Kidney epithelial cell (primary cell): Measurements from ENCODE around the gene KRT2. TPM values are rescaled to one million over a fixed set of nuclear protein-coding genes. Genes with fewer than 3 reads are reported as not detected.

ENCODE experiments used
- DNase-seq: peaks from one replicate; pipeline ENCODE4 v3.0.0-alpha.2; 2010; ENCODE audit warnings: low read depth
- H3K27me3 ChIP-seq: 2 replicates; pipeline ENCODE4 v1.6.0; 2011; ENCODE audit warnings: low read length; ENCODE audit not compliant: control insufficient read depth, insufficient read depth
- H3K36me3 ChIP-seq: 2 replicates; pipeline ENCODE4 v1.5.1; 2011; ENCODE audit warnings: low read length; ENCODE audit not compliant: control insufficient read depth, insufficient read depth
- H3K4me3 ChIP-seq: 2 replicates; pipeline ENCODE4 v1.5.1; 2011; ENCODE audit warnings: low read depth, mild to moderate bottlenecking, control low read depth, low read length
- total RNA-seq: library from RNA; depleted of rRNA; stranded (reverse); fragments of >200 nt; gene quantifications from 2 replicates; pipeline ENCODE4 v1.2.3, GENCODE V29; 2015
- TF ChIP-seq, protein P1 (sequence below): IDR thresholded peaks from 2 replicates; pipeline ENCODE4 v1.5.1; 2011; ENCODE audit warnings: mild to moderate bottlenecking, moderate library complexity, low read length, control low read depth, inconsistent platforms; ENCODE audit not compliant: insufficient read depth, poor library complexity, severe bottlenecking

Gene KRT2
- total RNA-seq, 1 donor from 2014 or later = not detected

GRCh38 chr12:52645120-52645761 lies 6.8 kb downstream of the KRT2 start:
- TF ChIP-seq, protein P1, sequence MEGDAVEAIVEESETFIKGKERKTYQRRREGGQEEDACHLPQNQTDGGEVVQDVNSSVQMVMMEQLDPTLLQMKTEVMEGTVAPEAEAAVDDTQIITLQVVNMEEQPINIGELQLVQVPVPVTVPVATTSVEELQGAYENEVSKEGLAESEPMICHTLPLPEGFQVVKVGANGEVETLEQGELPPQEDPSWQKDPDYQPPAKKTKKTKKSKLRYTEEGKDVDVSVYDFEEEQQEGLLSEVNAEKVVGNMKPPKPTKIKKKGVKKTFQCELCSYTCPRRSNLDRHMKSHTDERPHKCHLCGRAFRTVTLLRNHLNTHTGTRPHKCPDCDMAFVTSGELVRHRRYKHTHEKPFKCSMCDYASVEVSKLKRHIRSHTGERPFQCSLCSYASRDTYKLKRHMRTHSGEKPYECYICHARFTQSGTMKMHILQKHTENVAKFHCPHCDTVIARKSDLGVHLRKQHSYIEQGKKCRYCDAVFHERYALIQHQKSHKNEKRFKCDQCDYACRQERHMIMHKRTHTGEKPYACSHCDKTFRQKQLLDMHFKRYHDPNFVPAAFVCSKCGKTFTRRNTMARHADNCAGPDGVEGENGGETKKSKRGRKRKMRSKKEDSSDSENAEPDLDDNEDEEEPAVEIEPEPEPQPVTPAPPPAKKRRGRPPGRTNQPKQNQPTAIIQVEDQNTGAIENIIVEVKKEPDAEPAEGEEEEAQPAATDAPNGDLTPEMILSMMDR = no peak
- no peak for DNase-seq
- H3K36me3 ChIP-seq = no peaks in the 10 kb centered on the region
- H3K4me3 ChIP-seq = no peak overlapping the region
- H3K27me3 ChIP-seq = no peaks in the 10 kb centered on the region

GRCh38 chr12:52644078-52644415 lies 8.0 kb downstream of the KRT2 start:
- no peak overlapping the region for H3K4me3 ChIP-seq
- H3K27me3 ChIP-seq = no peaks in the 10 kb centered on the region
- no peak for DNase-seq
- H3K36me3 ChIP-seq = no peaks in the 10 kb centered on the region
- TF ChIP-seq, protein P1 = no peak

- no peak for DNase-seq
- TF ChIP-seq, protein P1 = no peak
- Histone ChIP-seq H3K27me3 (no peaks in the 10 kb centered on the region), H3K4me3 (no peak overlapping the region), H3K36me3 (no peaks in the 10 kb centered on the region)
Observed at GRCh38 chr12:52643233-52644077, 8.6 kb downstream of the KRT2 start.

DNA sequence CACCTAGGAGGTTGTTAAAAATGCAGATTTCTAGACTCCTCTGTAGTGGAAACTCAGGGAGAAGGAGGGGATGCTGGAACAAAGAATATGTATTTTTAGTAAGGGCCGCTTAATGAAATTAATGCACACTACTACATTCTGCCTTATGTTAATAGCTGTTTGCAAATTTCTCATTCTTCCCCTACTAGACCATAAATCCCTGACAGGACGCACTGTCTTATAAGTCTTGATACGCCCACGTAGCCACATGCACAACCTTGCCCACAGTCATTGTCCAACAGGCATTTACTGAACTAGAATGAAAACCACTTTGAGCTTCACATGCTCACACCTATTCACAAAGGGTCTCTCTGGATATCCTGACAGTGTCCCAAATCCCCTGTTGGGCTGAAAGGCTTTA lies 10.5 kb downstream of the KRT2 start:
- DNase-seq = no peak
- Histone ChIP-seq H3K36me3 (no peaks in the 10 kb centered on the region), H3K27me3 (no peaks in the 10 kb centered on the region), H3K4me3 (no peak overlapping the region)
- TF ChIP-seq, protein P1 = no peak

- TF ChIP-seq, protein P1 = no peak
- no peaks in the 10 kb centered on the region for H3K36me3 ChIP-seq
- no peak for DNase-seq
- no peak overlapping the region for H3K4me3 ChIP-seq
- H3K27me3 ChIP-seq = no peaks in the 10 kb centered on the region
Observed at GRCh38 chr12:52637299-52637698, 14.7 kb downstream of the KRT2 start.
